IMR-90 (cell line): Measurements from ENCODE around the gene TNS3. TPM values are rescaled to one million over a fixed set of nuclear protein-coding genes. Genes with fewer than 3 reads are reported as not detected.
A peak's percentile ranks its signal among the peaks of the same experiment; 100 is the strongest.

Experiments used
- ATAC-seq: fragments of 200-7000 bp; cut with Tn5 transposase; 2 replicates; pipeline ENCODE4 v1.9.1; 2020; ENCODE audit warnings: low read depth, mild to moderate bottlenecking, moderate library complexity
- BruUV-seq: library from RNA; stranded (reverse); fragments of 400-500 nt; replicated peaks from 2 replicates; lab custom pipeline; 2021; lab: Mats Ljungman, UMichigan
- CTCF ChIA-PET: fragments of 300-600 bp; formaldehyde crosslinking; extraction: SDS; loops from one replicate; lab custom pipeline; 2021; ENCODE audit warnings: antibody characterized with exemption; lab: Yijun Ruan, JAX
- POLR2A ChIA-PET: fragments of 300-600 bp; sonication (Branson Sonifier 250); formaldehyde crosslinking; loops from one replicate; lab custom pipeline; 2022; ENCODE audit warnings: antibody characterized with exemption; ENCODE audit not compliant: unreplicated experiment; lab: Charles Lee
- DNase-seq: peaks from one replicate; pipeline ENCODE4 v3.0.0; 2013
- H2AFZ ChIP-seq: replicated peaks from 2 replicates; pipeline ENCODE3; 2013; ENCODE audit warnings: low read length, mild to moderate bottlenecking; ENCODE audit not compliant: poor library complexity
- H2AK5ac ChIP-seq: 2 replicates; pipeline ENCODE4 v1.6.1; 2013; ENCODE audit warnings: low read depth, low read length, inconsistent platforms
- H2AK9ac ChIP-seq: replicated peaks from 2 replicates; pipeline ENCODE3; 2013; ENCODE audit warnings: mild to moderate bottlenecking, low read depth, low read length, moderate library complexity; ENCODE audit not compliant: poor library complexity
- H2BK120ac ChIP-seq: 2 replicates; pipeline ENCODE4 v1.6.1; 2013; ENCODE audit warnings: low read depth, low read length, inconsistent platforms
- H2BK15ac ChIP-seq: 3 replicates; pipeline ENCODE4 v1.6.1; 2013; ENCODE audit warnings: low read depth, low read length, inconsistent platforms
- H2BK20ac ChIP-seq: 2 replicates; pipeline ENCODE4 v1.6.1; 2013; ENCODE audit warnings: low read depth, mild to moderate bottlenecking, inconsistent platforms, low read length, moderate library complexity
- H2BK5ac ChIP-seq: 2 replicates; pipeline ENCODE4 v1.6.1; 2013; ENCODE audit warnings: mild to moderate bottlenecking, low read depth, low read length, inconsistent platforms; ENCODE audit not compliant: poor library complexity, severe bottlenecking
- H3K14ac ChIP-seq: replicated peaks from 2 replicates; pipeline ENCODE4 v1.6.1; 2013; ENCODE audit warnings: low read depth, low read length, inconsistent platforms
- H3K18ac ChIP-seq: 2 replicates; pipeline ENCODE4 v1.6.1; 2013; ENCODE audit warnings: low read depth, low read length, control low read depth
- H3K23ac ChIP-seq: 2 replicates; pipeline ENCODE4 v1.6.1; 2013; ENCODE audit warnings: low read depth, low read length, inconsistent platforms
- H3K27ac ChIP-seq: 2 replicates; pipeline ENCODE4 v1.5.1; 2013; ENCODE audit warnings: mild to moderate bottlenecking, control low read depth, low read length; ENCODE audit not compliant: insufficient read depth
- H3K27me3 ChIP-seq: 2 replicates; pipeline ENCODE4 v1.6.1; 2013; ENCODE audit warnings: low read length; ENCODE audit not compliant: control insufficient read depth, insufficient read depth
- H3K36me3 ChIP-seq: 2 replicates; pipeline ENCODE4 v1.6.1; 2013; ENCODE audit warnings: low read length, mixed read lengths; ENCODE audit not compliant: control insufficient read depth, insufficient read depth
- H3K4ac ChIP-seq: 2 replicates; pipeline ENCODE4 v1.6.1; 2013; ENCODE audit warnings: low read depth, low read length, inconsistent platforms
- H3K4me1 ChIP-seq: 2 replicates; pipeline ENCODE4 v1.6.1; 2013; ENCODE audit warnings: low read length, mixed read lengths; ENCODE audit not compliant: control insufficient read depth, insufficient read depth
- H3K4me2 ChIP-seq: 2 replicates; pipeline ENCODE4 v1.6.1; 2013; ENCODE audit warnings: low read depth, mild to moderate bottlenecking, control low read depth, low read length, moderate library complexity
- H3K4me3 ChIP-seq: 2 replicates; pipeline ENCODE4 v1.5.1; 2013; ENCODE audit warnings: low read depth, mild to moderate bottlenecking, control low read depth, low read length, moderate library complexity; ENCODE audit not compliant: insufficient read depth
- H3K56ac ChIP-seq: 2 replicates; pipeline ENCODE4 v1.6.1; 2013; ENCODE audit warnings: low read length, inconsistent platforms; ENCODE audit not compliant: insufficient read depth; ENCODE audit errors: extremely low read depth
- H3K79me1 ChIP-seq, 2 experiments: 2 replicates each; pipeline ENCODE4 v1.6.1; 2013; ENCODE audit warnings: low read length in 2 of 2, inconsistent platforms in 1 of 2, low read depth in 1 of 2
- H3K9ac ChIP-seq: 2 replicates; pipeline ENCODE4 v1.6.1; 2013; ENCODE audit warnings: low read depth, low read length, control low read depth
- H3K9me1 ChIP-seq: 2 replicates; pipeline ENCODE4 v1.6.1; 2013; ENCODE audit warnings: low read length, inconsistent platforms; ENCODE audit not compliant: insufficient read depth
- H3K9me3 ChIP-seq: 2 replicates; pipeline ENCODE4 v1.6.1; 2013; ENCODE audit warnings: low read length; ENCODE audit not compliant: control insufficient read depth, insufficient read depth
- H4K20me1 ChIP-seq: 2 replicates; pipeline ENCODE4 v1.6.1; 2013; ENCODE audit warnings: low read length, inconsistent platforms; ENCODE audit not compliant: insufficient read depth
- H4K5ac ChIP-seq: 2 replicates; pipeline ENCODE4 v1.6.1; 2013; ENCODE audit warnings: mild to moderate bottlenecking, low read depth, low read length, control low read depth
- H4K8ac ChIP-seq, 2 experiments: 2 replicates each; pipeline ENCODE4 v1.6.1; 2013; ENCODE audit warnings: low read depth in 2 of 2, low read length in 2 of 2, control low read depth in 1 of 2, inconsistent platforms in 1 of 2
- H4K91ac ChIP-seq: 2 replicates; pipeline ENCODE4 v1.6.1; 2013; ENCODE audit warnings: low read depth, low read length, inconsistent platforms; ENCODE audit not compliant: insufficient read depth
- WGBS, 2 experiments: methylation state at CpG; one replicate each; pipeline versions ENCODE4 v1.1.5 to v1.1.7; 2013; ENCODE audit warnings: missing lambda C conversion rate in 2 of 2; ENCODE audit not compliant: insufficient read length in 1 of 2; ENCODE audit errors: extremely low coverage in 2 of 2; 5-methylcytosine and 5-hydroxymethylcytosine counted together
- dilution Hi-C: fragments of 300-500 bp; cut with HindIII; formaldehyde crosslinking; loops from one replicate; pipeline ENCODE4 v1.14.3; 2018; ENCODE audit warnings: low sequenced_read_pairs; ENCODE audit not compliant: unreplicated experiment
- in situ Hi-C: fragments of 300-500 bp; cut with MboI; formaldehyde crosslinking; loops from 3 replicates; pipeline ENCODE4 v1.14.3; 2019; ENCODE audit warnings: low sequenced_read_pairs, inconsistent platforms, mixed read lengths
- intact Hi-C: fragments of 100-400 bp; cut with micrococcal nuclease; formaldehyde crosslinking; loops from 2 replicates; pipeline ENCODE4 v1.10.0; 2022
- polyA plus RNA-seq, 3 experiments: library from polyadenylated mRNA; depleted of rRNA; stranded (reverse); fragments of >200 nt; gene quantifications; 2 replicates each; pipeline ENCODE4 v1.2.3, GENCODE V29; 2012; ENCODE audit warnings: low replicate concordance in 1 of 3
- total RNA-seq: library from RNA; depleted of rRNA; stranded (reverse); fragments of >200 nt; gene quantifications from 2 replicates; pipeline ENCODE4 v1.2.3, GENCODE V29; 2012
- TF ChIP-seq, protein P1 (sequence below): fragments of 150-350 bp; IDR thresholded peaks from 2 replicates; pipeline ENCODE4 v1.6.1; 2017; ENCODE audit warnings: mild to moderate bottlenecking, antibody characterized with exemption, low read length, low read depth

The TNS3 gene
- total and polyA plus RNA-seq, 2 of the 4 experiments (the other 2 are of a cell fraction), result 64.3 to 79.2 TPM

GRCh38 chr7:47225387-47226131 is 356.4 kb downstream of the TNS3 start:
- no peak overlapping the region for H3K9ac ChIP-seq
- dilution Hi-C loops, result no loop called here
- H3K4me2 ChIP-seq, result no peak overlapping the region
- peaks cover 9% of the 10 kb centered on the region; the same call in 1 of the 2 replicates for H3K4me1 ChIP-seq
- no TSS peak for BruUV-seq
- ATAC-seq, result no peak
- intact Hi-C loops, result no loop called here
- no peak overlapping the region for H2BK5ac ChIP-seq
- no peaks in the 10 kb centered on the region; the same call in 1 of the 2 replicates for H4K20me1 ChIP-seq
- no peak overlapping the region for H3K18ac ChIP-seq
- in situ Hi-C loops, result no loop called here
- no peaks in the 10 kb centered on the region for H3K9me3 ChIP-seq
- no CpG with 5 or more reads among the region's 3 CpGs for WGBS, 2 experiments
- H3K27ac ChIP-seq, result no peak overlapping the region
- no peak overlapping the region for H2BK120ac ChIP-seq
- H4K91ac ChIP-seq, result no peak overlapping the region
- no peak for DNase-seq
- no peaks in the 10 kb centered on the region for H3K27me3 ChIP-seq
- H3K56ac ChIP-seq, result no peak overlapping the region
- no peak overlapping the region for H2AFZ ChIP-seq
- peaks cover 10% of the 10 kb centered on the region for H3K9me1 ChIP-seq
- H4K5ac ChIP-seq, result no peak overlapping the region
- no peak overlapping the region for H3K4ac ChIP-seq
- no peaks in the 10 kb centered on the region for H3K79me1 ChIP-seq
- H2AK5ac ChIP-seq, result no peak overlapping the region
- H2BK15ac ChIP-seq, result no peak overlapping the region
- no peak overlapping the region for H2BK20ac ChIP-seq
- POLR2A ChIA-PET, result no interaction called here
- peak overlapping the region; percentile 21 for H2AK9ac ChIP-seq
- H4K8ac ChIP-seq, result no peak overlapping the region
- CTCF ChIA-PET, result no interaction called here
- TF ChIP-seq, protein P1, sequence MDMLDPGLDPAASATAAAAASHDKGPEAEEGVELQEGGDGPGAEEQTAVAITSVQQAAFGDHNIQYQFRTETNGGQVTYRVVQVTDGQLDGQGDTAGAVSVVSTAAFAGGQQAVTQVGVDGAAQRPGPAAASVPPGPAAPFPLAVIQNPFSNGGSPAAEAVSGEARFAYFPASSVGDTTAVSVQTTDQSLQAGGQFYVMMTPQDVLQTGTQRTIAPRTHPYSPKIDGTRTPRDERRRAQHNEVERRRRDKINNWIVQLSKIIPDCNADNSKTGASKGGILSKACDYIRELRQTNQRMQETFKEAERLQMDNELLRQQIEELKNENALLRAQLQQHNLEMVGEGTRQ, result no peak
- H3K4me3 ChIP-seq, result no peak overlapping the region
- no peaks in the 10 kb centered on the region for H3K36me3 ChIP-seq
- H3K23ac ChIP-seq, result no peak overlapping the region
- H3K14ac ChIP-seq, result no peak overlapping the region
